Measurements from ENCODE around the gene IGF1R.

The IGF1R gene

GRCh38 chr15:98648654-98649471 is 524 bp downstream of the IGF1R start:
- peak; percentile 16 for DNase-seq (ENCODE audit: low read depth)

- DNase-seq (ENCODE audit: low read depth): peak; percentile 24
Observed at GRCh38 chr15:98649472-98650416, 1.4 kb downstream of the IGF1R start.

- DNase-seq (ENCODE audit: low read depth): peak; percentile 18
Observed at GRCh38 chr15:98650417-98651035, 2.2 kb downstream of the IGF1R start.

GRCh38 chr15:98651036-98651481 is 2.7 kb downstream of the IGF1R start:
- peak; percentile 10 for DNase-seq (ENCODE audit: low read depth)

- DNase-seq (ENCODE audit: low read depth): no peak
Observed at GRCh38 chr15:98651581-98652220, 3.4 kb downstream of the IGF1R start.

GRCh38 chr15:98653686-98654085 is 5.3 kb downstream of the IGF1R start:
- no peak for DNase-seq (ENCODE audit: low read depth)

- DNase-seq (ENCODE audit: low read depth): no peak
Observed at GRCh38 chr15:98654790-98655360, 6.5 kb downstream of the IGF1R start.

GRCh38 chr15:98655732-98656131 is 7.4 kb downstream of the IGF1R start:
- no peak for DNase-seq (ENCODE audit: low read depth)

GRCh38 chr15:98657721-98658120 is 9.4 kb downstream of the IGF1R start:
- DNase-seq (ENCODE audit: low read depth): no peak

- no peak for DNase-seq (ENCODE audit: low read depth)
Observed at GRCh38 chr15:98658831-98659699, 10.7 kb downstream of the IGF1R start.

- DNase-seq (ENCODE audit: low read depth): no peak
Observed at GRCh38 chr15:98660055-98660454, 11.7 kb downstream of the IGF1R start.

GRCh38 chr15:98663045-98663444 is 14.7 kb downstream of the IGF1R start:
- no peak for DNase-seq (ENCODE audit: low read depth)

- no peak for DNase-seq (ENCODE audit: low read depth)
Observed at GRCh38 chr15:98663606-98664005, 15.3 kb downstream of the IGF1R start.

GRCh38 chr15:98666441-98666840 is 18.1 kb downstream of the IGF1R start:
- DNase-seq (ENCODE audit: low read depth): no peak

- no peak for DNase-seq (ENCODE audit: low read depth)
Observed at GRCh38 chr15:98666841-98667240, 18.5 kb downstream of the IGF1R start.

GRCh38 chr15:98667521-98668179 is 19.3 kb downstream of the IGF1R start:
- no peak for DNase-seq (ENCODE audit: low read depth)

- peak; percentile 35 for DNase-seq (ENCODE audit: low read depth)
Observed at GRCh38 chr15:98668566-98669308, 20.4 kb downstream of the IGF1R start.

GRCh38 chr15:98669638-98670037 is 21.3 kb downstream of the IGF1R start:
- DNase-seq (ENCODE audit: low read depth): no peak
